IMR-90 (cell line): ENCODE results near the gene ADAMTSL1. TPM values are rescaled to one million over a fixed set of nuclear protein-coding genes. Genes with fewer than 3 reads are reported as not detected.

Source experiments
- ATAC-seq: fragments of 200-7000 bp; cut with Tn5 transposase; 2 replicates; pipeline ENCODE4 v1.9.1; 2020; ENCODE audit warnings: low read depth, mild to moderate bottlenecking, moderate library complexity
- BruUV-seq: library from RNA; stranded (reverse); fragments of 400-500 nt; replicated peaks from 2 replicates; lab custom pipeline; 2021; lab: Mats Ljungman, UMichigan
- CTCF ChIA-PET: fragments of 300-600 bp; formaldehyde crosslinking; extraction: SDS; loops from one replicate; lab custom pipeline; 2021; ENCODE audit warnings: antibody characterized with exemption; lab: Yijun Ruan, JAX
- POLR2A ChIA-PET: fragments of 300-600 bp; sonication (Branson Sonifier 250); formaldehyde crosslinking; loops from one replicate; lab custom pipeline; 2022; ENCODE audit warnings: antibody characterized with exemption; ENCODE audit not compliant: unreplicated experiment; lab: Charles Lee
- DNase-seq: peaks from one replicate; pipeline ENCODE4 v3.0.0; 2013
- H2AFZ ChIP-seq: replicated peaks from 2 replicates; pipeline ENCODE3; 2013; ENCODE audit warnings: low read length, mild to moderate bottlenecking; ENCODE audit not compliant: poor library complexity
- H2AK5ac ChIP-seq: 2 replicates; pipeline ENCODE4 v1.6.1; 2013; ENCODE audit warnings: low read depth, low read length, inconsistent platforms
- H2AK9ac ChIP-seq: replicated peaks from 2 replicates; pipeline ENCODE3; 2013; ENCODE audit warnings: mild to moderate bottlenecking, low read depth, low read length, moderate library complexity; ENCODE audit not compliant: poor library complexity
- H2BK120ac ChIP-seq: 2 replicates; pipeline ENCODE4 v1.6.1; 2013; ENCODE audit warnings: low read depth, low read length, inconsistent platforms
- H2BK15ac ChIP-seq: 3 replicates; pipeline ENCODE4 v1.6.1; 2013; ENCODE audit warnings: low read depth, low read length, inconsistent platforms
- H2BK20ac ChIP-seq: 2 replicates; pipeline ENCODE4 v1.6.1; 2013; ENCODE audit warnings: low read depth, mild to moderate bottlenecking, inconsistent platforms, low read length, moderate library complexity
- H2BK5ac ChIP-seq: 2 replicates; pipeline ENCODE4 v1.6.1; 2013; ENCODE audit warnings: mild to moderate bottlenecking, low read depth, low read length, inconsistent platforms; ENCODE audit not compliant: poor library complexity, severe bottlenecking
- H3K14ac ChIP-seq: replicated peaks from 2 replicates; pipeline ENCODE4 v1.6.1; 2013; ENCODE audit warnings: low read depth, low read length, inconsistent platforms
- H3K18ac ChIP-seq: 2 replicates; pipeline ENCODE4 v1.6.1; 2013; ENCODE audit warnings: low read depth, low read length, control low read depth
- H3K23ac ChIP-seq: 2 replicates; pipeline ENCODE4 v1.6.1; 2013; ENCODE audit warnings: low read depth, low read length, inconsistent platforms
- H3K27ac ChIP-seq: 2 replicates; pipeline ENCODE4 v1.5.1; 2013; ENCODE audit warnings: mild to moderate bottlenecking, control low read depth, low read length; ENCODE audit not compliant: insufficient read depth
- H3K27me3 ChIP-seq: 2 replicates; pipeline ENCODE4 v1.6.1; 2013; ENCODE audit warnings: low read length; ENCODE audit not compliant: control insufficient read depth, insufficient read depth
- H3K36me3 ChIP-seq: 2 replicates; pipeline ENCODE4 v1.6.1; 2013; ENCODE audit warnings: low read length, mixed read lengths; ENCODE audit not compliant: control insufficient read depth, insufficient read depth
- H3K4ac ChIP-seq: 2 replicates; pipeline ENCODE4 v1.6.1; 2013; ENCODE audit warnings: low read depth, low read length, inconsistent platforms
- H3K4me1 ChIP-seq: 2 replicates; pipeline ENCODE4 v1.6.1; 2013; ENCODE audit warnings: low read length, mixed read lengths; ENCODE audit not compliant: control insufficient read depth, insufficient read depth
- H3K4me2 ChIP-seq: 2 replicates; pipeline ENCODE4 v1.6.1; 2013; ENCODE audit warnings: low read depth, mild to moderate bottlenecking, control low read depth, low read length, moderate library complexity
- H3K4me3 ChIP-seq: 2 replicates; pipeline ENCODE4 v1.5.1; 2013; ENCODE audit warnings: low read depth, mild to moderate bottlenecking, control low read depth, low read length, moderate library complexity; ENCODE audit not compliant: insufficient read depth
- H3K56ac ChIP-seq: 2 replicates; pipeline ENCODE4 v1.6.1; 2013; ENCODE audit warnings: low read length, inconsistent platforms; ENCODE audit not compliant: insufficient read depth; ENCODE audit errors: extremely low read depth
- H3K79me1 ChIP-seq, 2 experiments: 2 replicates each; pipeline ENCODE4 v1.6.1; 2013; ENCODE audit warnings: low read length in 2 of 2, inconsistent platforms in 1 of 2, low read depth in 1 of 2
- H3K9ac ChIP-seq: 2 replicates; pipeline ENCODE4 v1.6.1; 2013; ENCODE audit warnings: low read depth, low read length, control low read depth
- H3K9me1 ChIP-seq: 2 replicates; pipeline ENCODE4 v1.6.1; 2013; ENCODE audit warnings: low read length, inconsistent platforms; ENCODE audit not compliant: insufficient read depth
- H3K9me3 ChIP-seq: 2 replicates; pipeline ENCODE4 v1.6.1; 2013; ENCODE audit warnings: low read length; ENCODE audit not compliant: control insufficient read depth, insufficient read depth
- H4K20me1 ChIP-seq: 2 replicates; pipeline ENCODE4 v1.6.1; 2013; ENCODE audit warnings: low read length, inconsistent platforms; ENCODE audit not compliant: insufficient read depth
- H4K5ac ChIP-seq: 2 replicates; pipeline ENCODE4 v1.6.1; 2013; ENCODE audit warnings: mild to moderate bottlenecking, low read depth, low read length, control low read depth
- H4K8ac ChIP-seq, 2 experiments: 2 replicates each; pipeline ENCODE4 v1.6.1; 2013; ENCODE audit warnings: low read depth in 2 of 2, low read length in 2 of 2, control low read depth in 1 of 2, inconsistent platforms in 1 of 2
- H4K91ac ChIP-seq: 2 replicates; pipeline ENCODE4 v1.6.1; 2013; ENCODE audit warnings: low read depth, low read length, inconsistent platforms; ENCODE audit not compliant: insufficient read depth
- CEBPB ChIP-seq: IDR thresholded peaks from 2 replicates; pipeline ENCODE4 v1.6.1; 2012; ENCODE audit warnings: low read depth, low read length, improper control_type of control experiment
- CHD1 ChIP-seq: IDR thresholded peaks from 2 replicates; pipeline ENCODE4 v1.6.1; 2012; ENCODE audit warnings: low read depth, low read length, improper control_type of control experiment
- FOS ChIP-seq: fragments of 150-350 bp; IDR thresholded peaks from 2 replicates; pipeline ENCODE4 v1.6.1; 2016; ENCODE audit warnings: low read depth, low read length
- MAFK ChIP-seq: IDR thresholded peaks from 2 replicates; pipeline ENCODE4 v1.6.1; 2012; ENCODE audit warnings: low read depth, low read length, improper control_type of control experiment
- MAZ ChIP-seq: IDR thresholded peaks from 2 replicates; pipeline ENCODE4 v1.6.1; 2012; ENCODE audit warnings: low read depth, mild to moderate bottlenecking, low read length, improper control_type of control experiment, moderate library complexity, borderline replicate concordance
- MXI1 ChIP-seq: IDR thresholded peaks from 2 replicates; pipeline ENCODE4 v1.6.1; 2012; ENCODE audit warnings: low read depth, mild to moderate bottlenecking, low read length, moderate library complexity, borderline replicate concordance
- NFE2L2 ChIP-seq: fragments of 150-350 bp; IDR thresholded peaks from 2 replicates; pipeline ENCODE4 v1.6.1; 2016; ENCODE audit warnings: low read depth, mild to moderate bottlenecking, low read length
- POLR2A ChIP-seq: IDR thresholded peaks from 2 replicates; pipeline ENCODE4 v1.6.1; 2012; ENCODE audit warnings: mild to moderate bottlenecking, low read depth, low read length
- RAD21 ChIP-seq: IDR thresholded peaks from 2 replicates; pipeline ENCODE4 v1.6.1; 2012; ENCODE audit warnings: low read length, improper control_type of control experiment
- RCOR1 ChIP-seq: IDR thresholded peaks from 2 replicates; pipeline ENCODE4 v1.6.1; 2012; ENCODE audit warnings: mild to moderate bottlenecking, low read length, improper control_type of control experiment; ENCODE audit not compliant: insufficient replicate concordance
- RFX5 ChIP-seq: IDR thresholded peaks from 2 replicates; pipeline ENCODE4 v1.8.0; 2012; ENCODE audit warnings: low read depth, mild to moderate bottlenecking, low read length, moderate library complexity
- SMC3 ChIP-seq: fragments of 150-350 bp; IDR thresholded peaks from 2 replicates; pipeline ENCODE4 v1.6.1; 2016; ENCODE audit warnings: low read depth, mild to moderate bottlenecking, antibody characterized with exemption, low read length, moderate library complexity
- WGBS, 2 experiments: methylation state at CpG; one replicate each; pipeline versions ENCODE4 v1.1.5 to v1.1.7; 2013; ENCODE audit warnings: missing lambda C conversion rate in 2 of 2; ENCODE audit not compliant: insufficient read length in 1 of 2; ENCODE audit errors: extremely low coverage in 2 of 2; 5-methylcytosine and 5-hydroxymethylcytosine counted together
- dilution Hi-C: fragments of 300-500 bp; cut with HindIII; formaldehyde crosslinking; loops from one replicate; pipeline ENCODE4 v1.14.3; 2018; ENCODE audit warnings: low sequenced_read_pairs; ENCODE audit not compliant: unreplicated experiment
- in situ Hi-C: fragments of 300-500 bp; cut with MboI; formaldehyde crosslinking; loops from 3 replicates; pipeline ENCODE4 v1.14.3; 2019; ENCODE audit warnings: low sequenced_read_pairs, inconsistent platforms, mixed read lengths
- intact Hi-C: fragments of 100-400 bp; cut with micrococcal nuclease; formaldehyde crosslinking; loops from 2 replicates; pipeline ENCODE4 v1.10.0; 2022
- polyA plus RNA-seq, 3 experiments: library from polyadenylated mRNA; depleted of rRNA; stranded (reverse); fragments of >200 nt; gene quantifications; 2 replicates each; pipeline ENCODE4 v1.2.3, GENCODE V29; 2012; ENCODE audit warnings: low replicate concordance in 1 of 3
- total RNA-seq: library from RNA; depleted of rRNA; stranded (reverse); fragments of >200 nt; gene quantifications from 2 replicates; pipeline ENCODE4 v1.2.3, GENCODE V29; 2012
- TF ChIP-seq, protein P1 (sequence below): fragments of 150-350 bp; IDR thresholded peaks from 2 replicates; pipeline ENCODE4 v1.6.1; 2016; ENCODE audit warnings: low read depth, mild to moderate bottlenecking, low read length, moderate library complexity, borderline replicate concordance
- TF ChIP-seq, protein P2 (sequence below): fragments of 150-350 bp; IDR thresholded peaks from 2 replicates; pipeline ENCODE4 v1.6.1; 2017; ENCODE audit warnings: mild to moderate bottlenecking, antibody characterized with exemption, low read length, low read depth

Gene ADAMTSL1
- total and polyA plus RNA-seq, 2 of the 4 experiments (the other 2 are of a cell fraction), result 38.2 to 62.2 TPM

- no peak for TF ChIP-seq SMC3
Measured at GRCh38 chr9:18936094-18936871, 462.3 kb downstream of the ADAMTSL1 start (continued).

- H2BK20ac ChIP-seq, result no peak overlapping the region
- no peak overlapping the region for H4K5ac ChIP-seq
- H3K9ac ChIP-seq, result no peak overlapping the region
- no peaks in the 10 kb centered on the region for H4K20me1 ChIP-seq
- H3K9me1 ChIP-seq, result no peaks in the 10 kb centered on the region
- BruUV-seq, result no TSS peak
- H3K9me3 ChIP-seq, result no peaks in the 10 kb centered on the region; the same call in 1 of the 2 replicates
- no peak overlapping the region for H4K91ac ChIP-seq
- ChIA-PET POLR2A (no interaction called here), CTCF (no interaction called here)
- no peak overlapping the region for H2BK120ac ChIP-seq
- dilution Hi-C loops (no loop called here), intact Hi-C loops (no loop called here), in situ Hi-C loops (no loop called here)
- H3K4me2 ChIP-seq, result no peak overlapping the region
- no peak overlapping the region for H2BK5ac ChIP-seq
- H2AFZ ChIP-seq, result no peak overlapping the region
- WGBS, 2 experiments, result 70% methylated on average over 5 of the region's 5 CpGs; no CpG with 5 or more reads in 1 of the 2 experiments
- H2AK5ac ChIP-seq, result no peak overlapping the region
- H3K4ac ChIP-seq, result no peak overlapping the region
- DNase-seq (no peak), ATAC-seq (no peak)
- H3K27me3 ChIP-seq, result peaks cover 22% of the 10 kb centered on the region
- H3K14ac ChIP-seq, result no peak overlapping the region
- no peak overlapping the region for H4K8ac ChIP-seq
- no peak overlapping the region for H3K23ac ChIP-seq
- H2BK15ac ChIP-seq, result no peak overlapping the region
- H3K27ac ChIP-seq, result no peak overlapping the region
- H3K18ac ChIP-seq, result no peak overlapping the region
- no peaks in the 10 kb centered on the region for H3K36me3 ChIP-seq
- H3K56ac ChIP-seq, result no peak overlapping the region
- no peak overlapping the region for H3K4me3 ChIP-seq
- H3K4me1 ChIP-seq, result no peaks in the 10 kb centered on the region
- no peaks in the 10 kb centered on the region for H3K79me1 ChIP-seq
- H2AK9ac ChIP-seq, result no peak overlapping the region
- TF ChIP-seq MAZ, result no peak
- no peak for TF ChIP-seq FOS
- no peak for TF ChIP-seq MAFK
- TF ChIP-seq, protein P1, sequence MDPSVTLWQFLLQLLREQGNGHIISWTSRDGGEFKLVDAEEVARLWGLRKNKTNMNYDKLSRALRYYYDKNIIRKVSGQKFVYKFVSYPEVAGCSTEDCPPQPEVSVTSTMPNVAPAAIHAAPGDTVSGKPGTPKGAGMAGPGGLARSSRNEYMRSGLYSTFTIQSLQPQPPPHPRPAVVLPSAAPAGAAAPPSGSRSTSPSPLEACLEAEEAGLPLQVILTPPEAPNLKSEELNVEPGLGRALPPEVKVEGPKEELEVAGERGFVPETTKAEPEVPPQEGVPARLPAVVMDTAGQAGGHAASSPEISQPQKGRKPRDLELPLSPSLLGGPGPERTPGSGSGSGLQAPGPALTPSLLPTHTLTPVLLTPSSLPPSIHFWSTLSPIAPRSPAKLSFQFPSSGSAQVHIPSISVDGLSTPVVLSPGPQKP, result no peak
- no peak for TF ChIP-seq NFE2L2
- TF ChIP-seq MXI1, result no peak
- TF ChIP-seq RCOR1, result no peak
- no peak for TF ChIP-seq CEBPB
- TF ChIP-seq RAD21, result no peak
- no peak for TF ChIP-seq CHD1
- TF ChIP-seq SMC3, result no peak
- no peak for TF ChIP-seq POLR2A
- TF ChIP-seq, protein P2, sequence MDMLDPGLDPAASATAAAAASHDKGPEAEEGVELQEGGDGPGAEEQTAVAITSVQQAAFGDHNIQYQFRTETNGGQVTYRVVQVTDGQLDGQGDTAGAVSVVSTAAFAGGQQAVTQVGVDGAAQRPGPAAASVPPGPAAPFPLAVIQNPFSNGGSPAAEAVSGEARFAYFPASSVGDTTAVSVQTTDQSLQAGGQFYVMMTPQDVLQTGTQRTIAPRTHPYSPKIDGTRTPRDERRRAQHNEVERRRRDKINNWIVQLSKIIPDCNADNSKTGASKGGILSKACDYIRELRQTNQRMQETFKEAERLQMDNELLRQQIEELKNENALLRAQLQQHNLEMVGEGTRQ, result no peak
- no peak for TF ChIP-seq RFX5
Measured at GRCh38 chr9:18939943-18940342, 466.0 kb downstream of the ADAMTSL1 start.
